ENCODE results near the gene HID1. TPM values are rescaled to one million over a fixed set of nuclear protein-coding genes. Genes with fewer than 3 reads are reported as not detected.

The HID1 gene
- total and polyA plus RNA-seq, 2 donors from 2014 or later, result 13.6 to 32.6 TPM

DNA sequence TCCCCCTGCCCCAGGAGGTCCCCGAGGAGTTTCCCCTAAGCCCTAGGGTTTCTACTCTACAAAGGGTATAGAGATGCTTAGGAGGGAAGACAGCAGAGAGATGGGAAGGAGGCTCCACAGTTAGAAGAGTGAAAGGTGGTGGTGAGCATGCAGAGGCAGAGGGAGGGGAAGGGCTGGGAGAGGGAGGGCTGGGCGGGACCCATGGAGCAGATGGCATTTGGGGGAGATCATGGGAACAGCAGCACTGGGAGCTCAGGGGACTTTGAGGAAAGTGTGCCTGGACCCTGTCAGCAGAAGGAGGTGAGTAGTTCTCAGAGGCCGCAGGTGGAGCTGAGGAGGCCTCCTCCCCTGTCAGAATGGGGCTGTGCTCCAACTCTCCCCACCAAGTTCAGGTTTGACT lies 37.5 kb downstream of the HID1 start:
- H3K4me1 ChIP-seq (ENCODE audit: control insufficient read depth in 2 of 3, insufficient read depth in 2 of 3, low read depth in 1 of 3, low read length in 3 of 3), result no peaks in the 10 kb centered on the region
- no peak overlapping the region for H3K27ac ChIP-seq (ENCODE audit: low read depth in 2 of 2, low read length in 2 of 2)
- DNase-seq, result no peak
- no peak overlapping the region for H3K9ac ChIP-seq (ENCODE audit: low read length in 3 of 3)
- peaks cover 18% of the 10 kb centered on the region for H3K27me3 ChIP-seq (ENCODE audit: control insufficient read depth, insufficient read depth, low read length)
- no peaks in the 10 kb centered on the region for H3K9me3 ChIP-seq (ENCODE audit: control insufficient read depth in 2 of 3, insufficient read depth in 1 of 3, low read length in 3 of 3)
- H3K4me3 ChIP-seq (ENCODE audit: low read length in 3 of 3), result no peak overlapping the region
- TF ChIP-seq, protein P1, sequence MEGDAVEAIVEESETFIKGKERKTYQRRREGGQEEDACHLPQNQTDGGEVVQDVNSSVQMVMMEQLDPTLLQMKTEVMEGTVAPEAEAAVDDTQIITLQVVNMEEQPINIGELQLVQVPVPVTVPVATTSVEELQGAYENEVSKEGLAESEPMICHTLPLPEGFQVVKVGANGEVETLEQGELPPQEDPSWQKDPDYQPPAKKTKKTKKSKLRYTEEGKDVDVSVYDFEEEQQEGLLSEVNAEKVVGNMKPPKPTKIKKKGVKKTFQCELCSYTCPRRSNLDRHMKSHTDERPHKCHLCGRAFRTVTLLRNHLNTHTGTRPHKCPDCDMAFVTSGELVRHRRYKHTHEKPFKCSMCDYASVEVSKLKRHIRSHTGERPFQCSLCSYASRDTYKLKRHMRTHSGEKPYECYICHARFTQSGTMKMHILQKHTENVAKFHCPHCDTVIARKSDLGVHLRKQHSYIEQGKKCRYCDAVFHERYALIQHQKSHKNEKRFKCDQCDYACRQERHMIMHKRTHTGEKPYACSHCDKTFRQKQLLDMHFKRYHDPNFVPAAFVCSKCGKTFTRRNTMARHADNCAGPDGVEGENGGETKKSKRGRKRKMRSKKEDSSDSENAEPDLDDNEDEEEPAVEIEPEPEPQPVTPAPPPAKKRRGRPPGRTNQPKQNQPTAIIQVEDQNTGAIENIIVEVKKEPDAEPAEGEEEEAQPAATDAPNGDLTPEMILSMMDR (IDR thresholded peaks at IDR 0.05; ENCODE audit: borderline replicate concordance, extremely low read depth, insufficient read depth), result no peak
- FAIRE-seq, result no peak
- intact Hi-C loops (cut with DNase I), result no loop called here
- H3K36me3 ChIP-seq (ENCODE audit: control insufficient read depth in 2 of 3, insufficient read depth in 3 of 3, low read length in 3 of 3), result no peaks in the 10 kb centered on the region

DNA sequence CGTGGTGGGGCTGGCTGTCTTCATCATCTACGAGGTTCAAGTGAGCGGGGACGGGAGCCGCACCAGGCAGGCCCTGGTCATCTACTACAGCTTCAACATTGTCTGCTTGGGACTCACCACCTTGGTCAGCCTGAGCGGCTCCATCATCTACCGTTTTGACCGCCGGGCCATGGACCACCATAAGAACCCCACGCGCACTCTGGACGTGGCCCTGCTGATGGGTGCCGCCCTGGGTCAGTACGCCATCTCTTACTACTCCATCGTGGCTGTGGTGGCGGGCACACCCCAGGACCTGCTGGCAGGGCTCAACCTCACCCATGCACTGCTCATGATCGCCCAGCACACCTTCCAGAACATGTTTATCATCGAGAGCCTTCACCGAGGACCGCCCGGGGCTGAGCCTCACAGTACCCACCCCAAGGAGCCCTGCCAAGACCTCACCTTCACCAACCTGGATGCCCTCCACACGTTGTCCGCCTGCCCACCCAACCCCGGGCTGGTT lies 42.0 kb downstream of the HID1 start:
- H3K27me3 ChIP-seq (ENCODE audit: control insufficient read depth, insufficient read depth, low read length), result peaks cover 17% of the 10 kb centered on the region

DNA sequence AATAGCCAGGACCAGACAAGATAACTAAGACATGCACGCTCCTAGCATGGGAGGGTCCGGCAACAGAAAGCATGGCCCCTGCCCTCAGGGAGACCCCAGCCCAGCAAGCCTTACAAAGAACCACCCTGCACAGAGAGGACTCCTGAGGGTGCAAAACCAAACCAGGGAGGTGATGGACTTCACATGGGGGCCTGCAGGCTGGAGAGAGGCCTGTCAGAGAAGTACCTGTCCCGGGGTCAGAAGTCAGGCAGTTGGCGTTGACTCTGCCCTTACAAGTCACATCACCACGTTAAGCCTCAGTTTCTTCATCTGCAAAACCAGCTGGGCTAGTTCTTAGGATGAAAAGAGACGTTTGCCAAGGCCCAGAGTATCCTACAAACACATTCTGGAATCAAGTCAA lies 43.8 kb downstream of the HID1 start:
- DNase-seq, result peak in 1 of 5 donors; percentile 43
- Histone ChIP-seq H3K27me3 (ENCODE audit: control insufficient read depth, insufficient read depth, low read length) (peaks cover 26% of the 10 kb centered on the region), H3K4me1 (ENCODE audit: control insufficient read depth in 2 of 3, insufficient read depth in 2 of 3, low read depth in 1 of 3, low read length in 3 of 3) (peaks cover 0 to 5% (median 0%) of the 10 kb centered on the region in 3 donors), H3K9me3 (ENCODE audit: control insufficient read depth in 2 of 3, insufficient read depth in 1 of 3, low read length in 3 of 3) (no peaks in the 10 kb centered on the region), H3K9ac (ENCODE audit: low read length in 3 of 3) (no peak overlapping the region), H3K27ac (ENCODE audit: low read depth in 2 of 2, low read length in 2 of 2) (no peak overlapping the region), H3K4me3 (ENCODE audit: low read length in 3 of 3) (no peak overlapping the region), H3K36me3 (ENCODE audit: control insufficient read depth in 2 of 3, insufficient read depth in 3 of 3, low read length in 3 of 3) (no peaks in the 10 kb centered on the region)
- intact Hi-C loops (cut with DNase I), result no loop called here
- TF ChIP-seq, protein P1 (IDR thresholded peaks at IDR 0.05; ENCODE audit: borderline replicate concordance, extremely low read depth, insufficient read depth), result no peak
- no peak for FAIRE-seq

More for the DNA sequence above, 42.0 kb downstream of the HID1 start:
- DNase-seq (peak in 2 of 5 donors; percentile 14 to 55), FAIRE-seq (no peak)
- Histone ChIP-seq H3K9me3 (ENCODE audit: control insufficient read depth in 2 of 3, insufficient read depth in 1 of 3, low read length in 3 of 3) (no peaks in the 10 kb centered on the region), H3K4me3 (ENCODE audit: low read length in 3 of 3) (no peak overlapping the region), H3K27ac (ENCODE audit: low read depth in 2 of 2, low read length in 2 of 2) (no peak overlapping the region), H3K9ac (ENCODE audit: low read length in 3 of 3) (no peak overlapping the region), H3K4me1 (ENCODE audit: control insufficient read depth in 2 of 3, insufficient read depth in 2 of 3, low read depth in 1 of 3, low read length in 3 of 3) (no peaks in the 10 kb centered on the region), H3K36me3 (ENCODE audit: control insufficient read depth in 2 of 3, insufficient read depth in 3 of 3, low read length in 3 of 3) (no peaks in the 10 kb centered on the region)
- intact Hi-C loops (cut with DNase I), result no loop called here
- TF ChIP-seq, protein P1 (IDR thresholded peaks at IDR 0.05; ENCODE audit: borderline replicate concordance, extremely low read depth, insufficient read depth), result no peak

DNA sequence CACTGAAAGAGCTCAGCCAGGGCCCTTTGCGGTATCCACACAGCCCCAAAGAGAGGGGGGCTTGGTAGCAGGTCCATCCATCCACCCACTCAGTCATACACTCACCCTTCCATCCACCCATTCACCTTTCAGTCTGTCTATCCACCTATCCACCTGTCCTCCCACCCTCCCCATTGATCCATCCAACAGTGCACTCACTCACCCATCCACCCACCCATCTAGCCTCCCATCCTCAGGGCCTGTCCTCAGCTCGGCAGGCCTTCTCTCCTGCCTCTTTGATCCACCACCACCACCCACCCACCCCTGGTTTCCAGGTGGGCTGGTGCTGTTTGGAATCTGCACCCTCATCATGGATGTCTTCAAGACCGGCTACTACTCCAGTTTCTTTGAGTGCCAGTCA lies 47.3 kb downstream of the HID1 start:
- Histone ChIP-seq H3K27me3 (ENCODE audit: control insufficient read depth, insufficient read depth, low read length) (peaks cover 25% of the 10 kb centered on the region), H3K4me3 (ENCODE audit: low read length in 3 of 3) (no peak overlapping the region), H3K27ac (ENCODE audit: low read depth in 2 of 2, low read length in 2 of 2) (no peak overlapping the region), H3K9ac (ENCODE audit: low read length in 3 of 3) (no peak overlapping the region), H3K4me1 (ENCODE audit: control insufficient read depth in 2 of 3, insufficient read depth in 2 of 3, low read depth in 1 of 3, low read length in 3 of 3) (peaks cover 0 to 6% (median 0%) of the 10 kb centered on the region in 3 donors), H3K9me3 (ENCODE audit: control insufficient read depth in 2 of 3, insufficient read depth in 1 of 3, low read length in 3 of 3) (no peaks in the 10 kb centered on the region), H3K36me3 (ENCODE audit: control insufficient read depth in 2 of 3, insufficient read depth in 3 of 3, low read length in 3 of 3) (no peaks in the 10 kb centered on the region)
- intact Hi-C loops (cut with DNase I), result no loop called here
- peak in 1 of 5 donors; percentile 23 for DNase-seq
- TF ChIP-seq, protein P1 (IDR thresholded peaks at IDR 0.05; ENCODE audit: borderline replicate concordance, extremely low read depth, insufficient read depth), result no peak
- FAIRE-seq, result no peak

Data from kidney (tissue), 14 donors.